NCI-H1694 (cell line): ENCODE results near the gene DYSF.

Experiments
- DNase-seq: peaks from one replicate; lab custom pipeline; 2025; lab: John Stamatoyannopoulos, UW

The DYSF gene

GRCh38 chr2:71530211-71530610 lies 76.8 kb downstream of the DYSF start:
- DNase-seq: no peak

GRCh38 chr2:71530641-71531332 lies 77.4 kb downstream of the DYSF start:
- DNase-seq: peak; percentile 60

DNA sequence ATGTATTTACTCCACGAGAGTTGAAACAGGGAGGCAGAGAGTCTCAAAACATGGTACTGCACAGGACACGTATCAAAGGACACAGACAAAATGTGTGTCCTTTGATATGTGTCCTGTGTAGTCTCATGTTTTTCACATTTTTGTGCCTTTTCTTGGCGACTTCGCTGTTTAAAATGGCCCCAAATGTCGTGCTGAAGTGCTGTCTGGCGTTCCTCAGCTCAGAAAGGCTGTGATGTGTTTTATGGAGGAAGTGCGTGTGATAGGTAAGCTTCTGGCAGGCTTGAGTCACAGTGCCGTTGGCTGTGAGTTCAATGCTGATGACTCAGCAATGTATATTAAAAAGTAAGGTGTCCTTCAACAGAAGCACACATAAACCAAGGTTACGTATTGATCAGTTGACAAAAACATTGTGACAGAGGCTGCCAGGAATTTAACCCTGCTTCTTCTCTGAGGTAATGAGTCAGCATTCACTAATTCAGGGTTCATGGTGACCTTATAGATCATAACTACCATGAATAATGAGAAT lies 78.2 kb downstream of the DYSF start:
- no peak for DNase-seq

DNA sequence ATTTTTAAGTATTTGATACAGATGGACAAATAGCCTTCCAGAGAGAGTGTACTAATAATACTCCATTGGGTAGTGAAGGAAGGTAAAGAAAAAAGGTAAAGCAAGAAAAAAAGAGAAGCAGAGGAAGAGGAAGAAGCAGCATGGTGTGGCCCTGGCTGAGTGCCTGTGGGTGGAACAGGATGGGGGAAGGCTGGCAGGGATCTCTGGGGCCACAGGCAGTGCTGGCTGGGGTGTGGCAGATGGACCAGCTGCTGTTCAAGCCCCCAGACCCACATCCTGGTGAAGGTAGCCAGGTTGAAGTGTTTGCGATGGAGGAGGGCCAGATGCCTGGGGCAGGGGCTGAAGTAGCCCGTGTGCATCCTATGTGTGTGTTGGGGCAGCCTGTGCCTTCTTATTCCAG lies 79.0 kb downstream of the DYSF start:
- DNase-seq: no peak

DNA sequence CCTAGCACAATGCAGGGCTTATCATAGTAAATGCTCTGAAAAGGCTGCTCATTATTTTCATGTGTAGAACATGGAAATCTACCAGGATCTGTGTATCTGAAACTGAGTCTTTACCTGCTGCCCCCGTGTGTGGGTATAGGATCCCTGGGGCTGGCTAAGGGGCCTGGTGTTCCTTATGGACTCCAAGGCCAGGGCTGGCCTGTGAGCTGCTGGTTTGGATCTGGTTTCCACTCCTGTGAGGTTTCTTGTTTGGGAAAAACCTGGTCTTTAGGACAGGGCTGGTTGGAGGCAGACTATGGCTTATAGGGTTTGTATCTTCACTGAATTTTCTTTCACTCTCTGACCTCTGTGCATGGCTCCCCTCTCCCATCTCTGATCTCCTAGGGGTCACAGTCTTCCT lies 80.8 kb downstream of the DYSF start:
- no peak for DNase-seq

- no peak for DNase-seq
These were observed 81.5 kb downstream of the DYSF start for GRCh38 chr2:71534826-71535225.

GRCh38 chr2:71535526-71535925 lies 82.2 kb downstream of the DYSF start:
- no peak for DNase-seq

- DNase-seq: no peak
These were observed 82.9 kb downstream of the DYSF start for GRCh38 chr2:71536226-71536671.

GRCh38 chr2:71538241-71538640 lies 84.9 kb downstream of the DYSF start:
- DNase-seq: no peak

GRCh38 chr2:71538656-71539265 lies 85.4 kb downstream of the DYSF start:
- no peak for DNase-seq

DNA sequence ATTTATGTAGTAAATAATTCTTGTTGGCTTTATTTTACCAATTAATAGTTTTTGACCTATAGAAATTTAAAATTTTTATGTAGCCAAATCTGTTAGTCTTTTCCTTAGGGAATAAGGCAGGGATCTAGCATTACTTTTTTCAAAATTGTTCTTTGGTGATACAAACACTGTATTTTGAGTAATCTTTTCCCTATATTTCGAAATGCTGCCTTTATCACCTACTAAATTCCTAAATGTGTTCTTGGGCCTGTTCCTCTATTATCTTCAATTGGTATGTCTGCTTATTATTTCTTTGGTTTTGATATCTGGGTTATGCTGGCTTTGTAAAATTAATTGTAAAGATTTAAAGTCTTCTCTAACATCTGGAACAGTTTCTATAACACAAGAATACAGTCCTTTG lies 87.5 kb downstream of the DYSF start:
- DNase-seq: no peak

- DNase-seq: no peak
These were observed 91.7 kb downstream of the DYSF start for GRCh38 chr2:71544919-71545571.

- DNase-seq: peak; percentile 60
These were observed 92.4 kb downstream of the DYSF start for GRCh38 chr2:71545572-71546274.

- no peak for DNase-seq
These were observed 92.9 kb downstream of the DYSF start for GRCh38 chr2:71546275-71546638.

- no peak for DNase-seq
These were observed 93.5 kb downstream of the DYSF start for GRCh38 chr2:71546777-71547281.

DNA sequence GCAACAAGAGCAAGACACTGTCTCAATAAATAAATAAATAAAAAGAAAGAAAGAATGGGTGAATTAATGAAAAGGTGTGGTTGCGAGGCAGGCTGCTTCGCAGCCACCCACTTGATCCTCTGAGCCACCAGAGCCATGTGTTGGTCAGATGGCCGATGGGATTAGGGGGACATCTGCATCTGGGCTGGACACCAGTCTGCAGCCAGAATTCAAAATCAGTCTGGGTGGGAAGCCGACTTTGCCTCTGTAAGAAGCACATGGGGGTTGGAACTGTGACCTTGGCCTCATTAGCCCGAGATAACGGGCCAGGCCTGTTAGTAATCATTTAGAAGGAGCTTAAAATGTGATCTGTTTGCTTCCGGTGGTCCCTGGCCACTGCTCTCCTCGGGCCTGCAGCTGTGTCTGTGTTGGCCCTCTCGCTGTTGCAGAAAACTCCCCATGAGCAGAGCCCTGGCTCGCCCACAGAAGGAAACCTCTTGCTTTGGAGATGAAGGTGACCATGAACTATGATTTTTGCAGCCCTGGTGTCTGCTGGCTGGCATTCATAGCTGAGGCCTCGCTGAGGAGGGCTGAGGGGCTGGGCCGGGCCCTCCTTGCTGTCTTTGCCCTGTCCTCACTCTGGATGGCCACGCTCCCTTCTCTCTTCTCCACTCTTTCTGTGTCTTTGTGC lies 94.4 kb downstream of the DYSF start:
- DNase-seq: no peak

GRCh38 chr2:71548646-71549425 lies 95.5 kb downstream of the DYSF start:
- DNase-seq: peak; percentile 90

- no peak for DNase-seq
These were observed 97.7 kb downstream of the DYSF start for GRCh38 chr2:71550801-71551630.

- DNase-seq: no peak
These were observed 98.2 kb downstream of the DYSF start for GRCh38 chr2:71551631-71551915.

DNA sequence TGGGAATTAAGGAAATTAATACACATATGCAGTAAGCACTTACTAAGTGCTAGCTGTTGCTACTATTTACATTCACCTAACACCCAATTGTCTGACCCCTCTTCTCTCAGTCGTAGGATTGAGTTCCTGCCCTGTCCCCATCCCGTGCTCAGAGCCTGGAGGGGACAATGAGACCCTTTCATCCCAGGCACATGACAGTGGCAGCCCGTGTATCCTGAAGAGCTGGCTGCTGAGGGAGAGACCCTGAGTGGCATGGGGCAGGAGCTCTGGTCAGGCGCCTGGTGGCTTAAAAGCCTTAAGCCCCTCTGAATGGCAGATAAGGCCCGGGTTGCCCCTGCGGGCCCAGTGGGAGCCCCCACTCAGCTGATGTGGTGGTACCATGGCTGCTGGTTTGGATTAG lies 99.0 kb downstream of the DYSF start:
- no peak for DNase-seq
